Trophoblast cell (in vitro differentiated cells and primary cell): ENCODE measurements around the gene JAKMIP1.

Experiments
- DNase-seq, 2 donors: peaks; one replicate each; pipeline ENCODE4 v3.0.0-alpha.2; 2016
- H2AFZ ChIP-seq: 2 replicates; pipeline ENCODE4 v1.6.1; 2013; ENCODE audit warnings: low read length, moderate library complexity, mild to moderate bottlenecking; ENCODE audit not compliant: insufficient read depth, poor library complexity
- H2AK5ac ChIP-seq: 2 replicates; pipeline ENCODE4 v1.6.1; 2013; ENCODE audit warnings: mild to moderate bottlenecking, low read length
- H2BK120ac ChIP-seq: 2 replicates; pipeline ENCODE4 v1.6.1; 2013; ENCODE audit warnings: low read length, mild to moderate bottlenecking, moderate library complexity; ENCODE audit not compliant: insufficient read depth, poor library complexity
- H2BK12ac ChIP-seq: 2 replicates; pipeline ENCODE4 v1.6.1; 2013; ENCODE audit warnings: mild to moderate bottlenecking, low read length, moderate library complexity
- H2BK5ac ChIP-seq: 2 replicates; pipeline ENCODE4 v1.6.1; 2013; ENCODE audit warnings: low read length, low read depth, moderate library complexity, mild to moderate bottlenecking; ENCODE audit not compliant: poor library complexity
- H3K14ac ChIP-seq: 2 replicates; pipeline ENCODE4 v1.6.1; 2013; ENCODE audit warnings: mild to moderate bottlenecking, low read length
- H3K18ac ChIP-seq: 2 replicates; pipeline ENCODE4 v1.6.1; 2013; ENCODE audit warnings: mild to moderate bottlenecking, low read length
- H3K23ac ChIP-seq: 2 replicates; pipeline ENCODE4 v1.6.1; 2013; ENCODE audit warnings: low read length
- H3K27ac ChIP-seq: 2 replicates; pipeline ENCODE4 v1.5.1; 2013; ENCODE audit warnings: low read depth, mild to moderate bottlenecking, inconsistent platforms, low read length, moderate library complexity
- H3K27me3 ChIP-seq: 2 replicates; pipeline ENCODE4 v1.6.1; 2013; ENCODE audit warnings: inconsistent platforms, mild to moderate bottlenecking, low read length, moderate library complexity; ENCODE audit not compliant: insufficient read depth
- H3K36me3 ChIP-seq, 2 experiments: 1 replicate in 1 of 2; 2 replicates in 1 of 2; pipeline ENCODE4 v1.6.1; 2013; ENCODE audit warnings: low read length in 2 of 2, mild to moderate bottlenecking in 2 of 2, moderate library complexity in 1 of 2; ENCODE audit not compliant: insufficient read depth in 2 of 2, control insufficient read depth in 1 of 2
- H3K4ac ChIP-seq: 2 replicates; pipeline ENCODE4 v1.6.1; 2013; ENCODE audit warnings: low read depth, mild to moderate bottlenecking, low read length, moderate library complexity
- H3K4me1 ChIP-seq, 2 experiments: 1 replicate in 1 of 2; 2 replicates in 1 of 2; pipeline ENCODE4 v1.6.1; 2013; ENCODE audit warnings: low read length in 2 of 2, mild to moderate bottlenecking in 2 of 2, moderate library complexity in 1 of 2; ENCODE audit not compliant: insufficient read depth in 2 of 2, control insufficient read depth in 1 of 2
- H3K4me2 ChIP-seq: 2 replicates; pipeline ENCODE4 v1.6.1; 2013; ENCODE audit warnings: inconsistent platforms, mild to moderate bottlenecking, low read length, moderate library complexity
- H3K4me3 ChIP-seq: 2 replicates; pipeline ENCODE4 v1.5.1; 2013; ENCODE audit warnings: mild to moderate bottlenecking, low read depth, low read length, inconsistent platforms
- H3K79me1 ChIP-seq: one replicate; pipeline ENCODE4 v1.6.1; 2013; ENCODE audit warnings: low read length
- H3K79me2 ChIP-seq: 2 replicates; pipeline ENCODE4 v1.6.1; 2013; ENCODE audit warnings: low read length, mild to moderate bottlenecking; ENCODE audit not compliant: control insufficient read depth, insufficient read depth, poor library complexity
- H3K9ac ChIP-seq: 2 replicates; pipeline ENCODE4 v1.6.1; 2013; ENCODE audit warnings: mild to moderate bottlenecking, low read length
- H3K9me3 ChIP-seq: 2 replicates; pipeline ENCODE4 v1.6.1; 2013; ENCODE audit warnings: low read depth, mild to moderate bottlenecking, control low read depth, inconsistent platforms, low read length; ENCODE audit not compliant: insufficient read depth
- H4K12ac ChIP-seq: 2 replicates; pipeline ENCODE4 v1.6.1; 2013; ENCODE audit warnings: low read depth, mild to moderate bottlenecking, low read length, moderate library complexity
- H4K8ac ChIP-seq: 2 replicates; pipeline ENCODE4 v1.6.1; 2013; ENCODE audit warnings: low read depth, mild to moderate bottlenecking, low read length, moderate library complexity
- H4K91ac ChIP-seq: one replicate; pipeline ENCODE4 v1.6.1; 2013; ENCODE audit warnings: low read depth, mild to moderate bottlenecking, low read length, moderate library complexity
- WGBS: extraction: QIAGEN DNeasy Blood & Tissue Kit; methylation state at CpG from one replicate; pipeline ENCODE4 v1.1.7; 2013; ENCODE audit warnings: missing lambda C conversion rate; ENCODE audit not compliant: insufficient read length, insufficient coverage; ENCODE audit errors: extremely low coverage; 5-methylcytosine and 5-hydroxymethylcytosine counted together

JAKMIP1 gene

DNA sequence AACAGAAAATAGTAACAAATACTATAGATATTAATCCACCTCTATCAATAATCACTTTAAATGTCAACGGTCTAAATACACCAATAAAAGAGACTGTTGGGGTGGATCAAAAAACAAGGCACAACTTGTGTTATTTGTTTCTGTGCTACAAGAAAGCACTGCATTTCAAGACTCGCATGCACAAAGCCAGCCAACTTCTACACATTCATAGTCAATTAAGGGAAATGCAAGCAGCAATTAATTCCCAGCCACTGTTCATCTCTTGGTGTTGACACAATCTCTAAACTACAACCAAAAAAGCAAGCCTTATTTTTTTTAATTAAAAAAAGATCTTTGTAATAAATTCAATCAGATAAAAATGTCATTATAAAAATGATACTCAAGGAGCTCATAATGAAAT lies 67.6 kb downstream of the JAKMIP1 start:
- Histone ChIP-seq H3K14ac (no peak overlapping the region), H3K4ac (no peak overlapping the region), H3K79me2 (no peaks in the 10 kb centered on the region), H3K27ac (no peak overlapping the region), H3K36me3 (no peaks in the 10 kb centered on the region), H4K8ac (no peak overlapping the region), H3K4me3 (no peak overlapping the region), H3K9ac (no peak overlapping the region), H3K4me2 (no peak overlapping the region), H3K4me1 (no peaks in the 10 kb centered on the region), H2AFZ (no peak overlapping the region), H3K79me1 (no peaks in the 10 kb centered on the region), H2BK120ac (no peak overlapping the region), H3K18ac (no peak overlapping the region), H3K23ac (no peak overlapping the region), H4K12ac (no peak overlapping the region), H2BK12ac (no peak overlapping the region), H3K27me3 (no peaks in the 10 kb centered on the region), H3K9me3 (peaks cover 3% of the 10 kb centered on the region), H2AK5ac (no peak overlapping the region), H4K91ac (no peak overlapping the region), H2BK5ac (no peak overlapping the region)
- no peak for DNase-seq
- no CpG with 5 or more reads among the region's 2 CpGs for WGBS

DNA sequence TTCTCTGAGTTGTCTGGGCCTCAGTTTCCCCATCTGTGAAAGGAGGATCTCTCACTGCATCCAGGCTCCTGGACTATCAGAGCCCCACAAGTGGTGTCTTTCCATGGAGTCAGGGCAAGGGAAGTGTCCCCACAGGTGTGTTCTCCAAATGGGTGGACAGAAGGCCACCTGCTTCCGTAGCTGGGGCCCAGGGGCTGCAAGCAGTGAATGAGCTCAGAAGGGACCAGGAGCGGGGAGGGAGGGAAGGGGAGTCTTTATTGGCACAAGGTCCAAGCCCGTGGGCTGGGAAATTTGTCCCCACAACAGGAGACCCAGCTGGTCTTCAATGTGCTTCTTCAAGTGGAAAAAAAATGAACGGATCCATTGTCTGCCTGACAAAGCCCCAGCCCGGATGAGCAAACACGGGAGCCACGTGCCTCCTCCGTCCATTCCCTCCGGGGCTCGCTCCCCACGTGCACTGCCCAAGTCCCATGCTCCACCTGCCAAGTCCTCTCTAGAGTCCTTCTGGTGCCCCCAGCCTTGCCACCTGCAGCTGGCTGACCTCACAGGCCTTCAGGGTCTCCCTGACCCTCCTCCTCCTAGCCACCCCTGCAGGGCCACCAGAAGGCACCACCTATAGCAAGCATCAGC lies 72.0 kb downstream of the JAKMIP1 start:
- WGBS, result no CpG with 5 or more reads among the region's 11 CpGs
- Histone ChIP-seq H3K79me1 (no peaks in the 10 kb centered on the region), H3K4me1 (no peaks in the 10 kb centered on the region), H3K14ac (no peak overlapping the region), H2BK12ac (no peak overlapping the region), H3K27me3 (no peaks in the 10 kb centered on the region), H3K4me2 (no peak overlapping the region), H2AFZ (no peak overlapping the region), H3K23ac (no peak overlapping the region), H2BK120ac (no peak overlapping the region), H3K4ac (no peak overlapping the region), H3K9ac (no peak overlapping the region), H3K4me3 (no peak overlapping the region), H3K79me2 (no peaks in the 10 kb centered on the region), H4K8ac (no peak overlapping the region), H3K18ac (no peak overlapping the region), H3K27ac (no peak overlapping the region), H4K12ac (no peak overlapping the region), H2AK5ac (no peak overlapping the region), H4K91ac (no peak overlapping the region), H2BK5ac (no peak overlapping the region), H3K36me3 (no peaks in the 10 kb centered on the region), H3K9me3 (peaks cover 4% of the 10 kb centered on the region)
- no peak for DNase-seq

DNA sequence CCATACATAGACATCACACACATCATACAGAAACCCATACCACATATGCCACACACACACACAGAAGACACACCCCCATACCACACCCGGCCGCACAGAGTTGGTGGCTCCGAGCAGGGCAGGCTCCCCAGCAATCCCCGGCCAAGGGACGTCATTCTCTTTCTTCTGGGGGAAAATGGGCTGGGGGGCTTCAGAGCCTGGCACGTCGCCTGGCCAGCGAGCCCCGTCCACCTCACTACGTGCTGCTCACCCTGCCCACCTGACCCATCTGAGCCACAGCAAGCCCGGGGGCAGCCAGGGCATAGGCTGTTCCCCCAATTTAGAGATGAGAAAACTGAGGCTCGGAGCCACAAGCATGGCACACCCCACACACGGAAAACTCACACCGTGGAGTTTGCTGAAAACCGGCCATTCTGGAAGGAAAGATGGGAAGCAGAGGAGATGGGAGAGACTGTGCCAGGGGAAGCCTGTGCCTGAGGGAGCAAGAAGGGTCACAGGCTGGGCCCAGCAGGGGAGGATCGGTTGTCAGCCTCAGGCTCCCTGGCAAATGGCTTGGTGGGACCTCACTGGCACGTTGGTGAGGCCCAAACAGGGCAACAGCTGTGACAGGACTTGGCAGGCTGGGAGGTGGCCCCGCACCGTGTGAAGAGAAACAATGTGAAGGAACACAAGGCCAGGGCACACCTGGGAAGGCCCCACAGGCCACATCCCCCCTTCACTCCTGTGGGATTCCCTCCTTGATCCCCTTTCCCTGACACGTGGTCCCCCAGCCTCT lies 73.2 kb downstream of the JAKMIP1 start:
- Histone ChIP-seq H3K4ac (no peak overlapping the region), H3K36me3 (no peaks in the 10 kb centered on the region), H3K9me3 (peaks cover 4% of the 10 kb centered on the region), H4K8ac (no peak overlapping the region), H3K4me2 (no peak overlapping the region), H2BK120ac (no peak overlapping the region), H3K18ac (no peak overlapping the region), H3K9ac (no peak overlapping the region), H2BK5ac (no peak overlapping the region), H2AK5ac (no peak overlapping the region), H3K4me3 (peak overlapping the region; percentile 14), H3K27ac (no peak overlapping the region), H4K91ac (no peak overlapping the region), H3K79me2 (no peaks in the 10 kb centered on the region), H3K23ac (no peak overlapping the region), H3K4me1 (no peaks in the 10 kb centered on the region), H3K14ac (no peak overlapping the region), H4K12ac (no peak overlapping the region), H3K79me1 (no peaks in the 10 kb centered on the region), H2AFZ (no peak overlapping the region), H3K27me3 (no peaks in the 10 kb centered on the region), H2BK12ac (no peak overlapping the region)
- no peak for DNase-seq
- WGBS, result no CpG with 5 or more reads among the region's 20 CpGs

DNA sequence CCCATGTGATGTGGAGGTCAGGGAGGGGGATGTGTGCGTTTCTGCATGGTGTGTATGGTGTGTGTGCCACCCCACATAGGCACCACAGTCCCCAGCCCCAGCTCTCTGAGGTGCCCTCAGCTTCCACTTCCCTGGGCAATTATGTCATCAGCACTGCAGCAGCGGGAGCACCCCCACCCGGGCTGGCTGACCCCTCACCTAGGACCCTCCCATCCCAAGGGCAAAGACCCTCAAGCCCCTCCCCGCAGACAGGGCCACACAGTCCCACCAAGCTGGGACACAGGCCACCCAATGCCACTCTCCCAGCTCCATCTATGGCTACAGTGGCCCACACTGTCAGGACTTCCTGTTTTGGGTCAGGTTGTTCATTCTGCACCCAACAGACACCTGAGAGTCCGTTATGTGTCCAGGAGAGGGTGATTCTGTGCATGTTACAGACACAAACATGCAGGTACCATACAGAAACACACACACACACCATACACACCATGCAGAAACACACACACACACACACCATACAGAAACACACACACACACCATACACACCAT lies 75.2 kb downstream of the JAKMIP1 start:
- Histone ChIP-seq H3K14ac (no peak overlapping the region), H3K4me2 (no peak overlapping the region), H4K91ac (no peak overlapping the region), H3K4me3 (no peak overlapping the region), H3K27me3 (no peaks in the 10 kb centered on the region), H2BK120ac (no peak overlapping the region), H2BK12ac (no peak overlapping the region), H3K9ac (no peak overlapping the region), H4K8ac (no peak overlapping the region), H3K79me2 (no peaks in the 10 kb centered on the region), H2AFZ (no peak overlapping the region), H3K79me1 (no peaks in the 10 kb centered on the region), H3K9me3 (peaks cover 4% of the 10 kb centered on the region), H3K18ac (no peak overlapping the region), H2BK5ac (no peak overlapping the region), H3K27ac (no peak overlapping the region), H3K4ac (no peak overlapping the region), H3K36me3 (no peaks in the 10 kb centered on the region), H4K12ac (no peak overlapping the region), H3K4me1 (no peaks in the 10 kb centered on the region), H3K23ac (no peak overlapping the region), H2AK5ac (no peak overlapping the region)
- WGBS, result no CpG with 5 or more reads among the region's 5 CpGs
- DNase-seq, result no peak
